SK-N-MC (cell line): Measurements from ENCODE around the gene SENP5.

Experiments
- EZH2 ChIP-seq: fragments of 200-600 bp; sonication (generic); IDR thresholded peaks from one replicate; pipeline ENCODE4 v1.6.1; 2017; ENCODE audit warnings: antibody characterized with exemption
- POLR2AphosphoS5 ChIP-seq: IDR thresholded peaks from 2 replicates; pipeline ENCODE4 v1.6.1; 2012; ENCODE audit warnings: mild to moderate bottlenecking, low read depth, low read length, borderline replicate concordance

DNA sequence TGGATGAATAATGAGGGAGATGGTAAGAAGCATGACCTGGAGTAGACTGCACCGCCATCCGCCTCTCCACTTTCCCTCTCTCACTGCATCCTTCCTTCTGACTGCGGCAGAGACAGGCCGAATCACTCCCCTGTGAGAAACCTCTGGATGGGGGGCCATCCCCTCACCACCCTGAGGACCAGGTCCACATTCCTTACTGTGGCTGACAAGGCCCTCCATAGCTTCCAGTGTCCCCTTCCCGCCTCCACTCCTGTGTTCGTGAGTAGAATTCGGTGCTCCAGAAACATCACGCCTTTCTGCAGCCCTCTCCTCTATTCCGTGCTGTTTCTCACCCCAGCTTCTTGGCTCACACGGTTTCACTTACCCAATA, 98.1 kb downstream of the SENP5 start:
- TF ChIP-seq EZH2 (no peak), POLR2AphosphoS5 (no peak)
